ENCODE measurements around the gene RUNX2. TPM values are rescaled to one million over a fixed set of nuclear protein-coding genes. Genes with fewer than 3 reads are reported as not detected.

The RUNX2 gene
- total and polyA plus RNA-seq, 4 donors, result 0.09 to 1.5 (median 0.75) TPM

- no peak overlapping the region for H3K27ac ChIP-seq (ENCODE audit: low read depth in 1 of 2, low read length in 2 of 2)
Observed at GRCh38 chr6:45495429-45496084, 167.4 kb downstream of the RUNX2 start.

GRCh38 chr6:45496085-45496433, 167.9 kb downstream of the RUNX2 start:
- Histone ChIP-seq H3K9me3 (ENCODE audit: control insufficient read depth in 4 of 4, low read length in 3 of 4) (no peaks in the 10 kb centered on the region), H3K4me3 (ENCODE audit: low read depth in 1 of 3, low read length in 3 of 3) (no peak overlapping the region), H3K27ac (ENCODE audit: low read depth in 1 of 2, low read length in 2 of 2) (no peak overlapping the region), H3K4me1 (ENCODE audit: control insufficient read depth in 4 of 4, insufficient read depth in 4 of 4, low read length in 3 of 4) (no peaks in the 10 kb centered on the region), H3K36me3 (ENCODE audit: control insufficient read depth in 4 of 4, insufficient read depth in 3 of 4, low read depth in 1 of 4, low read length in 3 of 4) (no peaks in the 10 kb centered on the region), H3K9ac (ENCODE audit: low read depth in 1 of 2, low read length in 2 of 2) (no peak overlapping the region), H3K27me3 (ENCODE audit: control insufficient read depth in 4 of 4, insufficient read depth in 4 of 4, low read length in 3 of 4) (no peaks in the 10 kb centered on the region)
- WGBS, result 90% methylated on average over 6 of the region's 6 CpGs
- no peak for DNase-seq (ENCODE audit: low spot score)
- TF ChIP-seq HNF4G (IDR thresholded peaks at IDR 0.05) (no peak), REST (IDR thresholded peaks at IDR 0.05) (no peak), GABPA (IDR thresholded peaks at IDR 0.05 in 1 of 2, conservative IDR thresholded peaks at IDR 0.05 in 1 of 2) (no peak), RXRA (IDR thresholded peaks at IDR 0.05) (no peak), EGR1 (IDR thresholded peaks at IDR 0.05; ENCODE audit: low read depth in 2 of 2) (no peak), ATF3 (IDR thresholded peaks at IDR 0.05) (no peak), JUND (IDR thresholded peaks at IDR 0.05) (no peak), NR2F2 (IDR thresholded peaks at IDR 0.05) (no peak), TAF1 (conservative IDR thresholded peaks at IDR 0.05) (no peak), FOXA2 (IDR thresholded peaks at IDR 0.05) (no peak)

More at GRCh38 chr6:45495429-45496084, 167.4 kb downstream of the RUNX2 start:
- Histone ChIP-seq H3K27me3 (ENCODE audit: control insufficient read depth in 4 of 4, insufficient read depth in 4 of 4, low read length in 3 of 4) (no peaks in the 10 kb centered on the region), H3K4me3 (ENCODE audit: low read depth in 1 of 3, low read length in 3 of 3) (no peak overlapping the region), H3K9ac (ENCODE audit: low read depth in 1 of 2, low read length in 2 of 2) (no peak overlapping the region), H3K4me1 (ENCODE audit: control insufficient read depth in 4 of 4, insufficient read depth in 4 of 4, low read length in 3 of 4) (no peaks in the 10 kb centered on the region), H3K36me3 (ENCODE audit: control insufficient read depth in 4 of 4, insufficient read depth in 3 of 4, low read depth in 1 of 4, low read length in 3 of 4) (no peaks in the 10 kb centered on the region), H3K9me3 (ENCODE audit: control insufficient read depth in 4 of 4, low read length in 3 of 4) (no peaks in the 10 kb centered on the region)
- DNase-seq (ENCODE audit: low spot score), result no peak
- 73% methylated on average over 3 of the region's 3 CpGs for WGBS
- TF ChIP-seq SP1 (IDR thresholded peaks at IDR 0.05), result no peak
- no peak for TF ChIP-seq NR2F2 (IDR thresholded peaks at IDR 0.05)
- TF ChIP-seq YY1 (IDR thresholded peaks at IDR 0.05), result no peak
- TF ChIP-seq RAD21 (IDR thresholded peaks at IDR 0.05), result no peak
- no peak for TF ChIP-seq FOXA1 (IDR thresholded peaks at IDR 0.05)
- TF ChIP-seq CTCF (IDR thresholded peaks at IDR 0.05; ENCODE audit: low read depth, low read length, missing input control), result no peak
- TF ChIP-seq REST (IDR thresholded peaks at IDR 0.05), result no peak
- TF ChIP-seq HNF4A (conservative IDR thresholded peaks at IDR 0.05), result no peak
- no peak for TF ChIP-seq EGR1 (IDR thresholded peaks at IDR 0.05; ENCODE audit: low read depth in 2 of 2)
- TF ChIP-seq RXRA (IDR thresholded peaks at IDR 0.05), result no peak

Measured in liver (tissue), 9 donors.